Activated CD8-positive, alpha-beta memory T cell treated with anti-CD3 and anti-CD28 coated beads, Interleukin-2, amount 10 ng/mL, durations not matched to agents 7 days and 5 days (primary cell): Measurements from ENCODE around the gene ZMYM2. TPM values are rescaled to one million over a fixed set of nuclear protein-coding genes. Genes with fewer than 3 reads are reported as not detected.

Experiments used
- ATAC-seq: fragments of 150-1000 bp; cut with Tn5 transposase; one replicate; pipeline ENCODE4 v1.10.0; 2021; ENCODE audit warnings: moderate library complexity
- CTCF ChIA-PET: fragments of 350-600 bp; sonication (Branson Sonifier 250); formaldehyde crosslinking; loops from one replicate; lab custom pipeline; 2021; ENCODE audit warnings: antibody characterized with exemption; lab: Charles Lee
- DNase-seq: peaks from one replicate; pipeline ENCODE4 v3.0.0-alpha.2; 2020
- H3K27ac Mint-ChIP-seq: one replicate; pipeline ENCODE4 v1.8.0; 2021; ENCODE audit warnings: mild to moderate bottlenecking, mixed read lengths
- H3K27me3 Mint-ChIP-seq: one replicate; pipeline ENCODE4 v1.8.0; 2021; ENCODE audit warnings: mixed read lengths
- H3K36me3 Mint-ChIP-seq: one replicate; pipeline ENCODE4 v1.8.0; 2021; ENCODE audit warnings: mild to moderate bottlenecking, mixed read lengths
- H3K4me1 Mint-ChIP-seq: one replicate; pipeline ENCODE4 v1.8.0; 2021; ENCODE audit warnings: mixed read lengths
- H3K4me3 Mint-ChIP-seq: one replicate; pipeline ENCODE4 v1.8.0; 2021; ENCODE audit warnings: mild to moderate bottlenecking, moderate library complexity, mixed read lengths
- H3K9me3 Mint-ChIP-seq: one replicate; pipeline ENCODE4 v1.8.0; 2022; ENCODE audit warnings: low read depth, mixed read lengths
- total RNA-seq, 2 experiments: library from RNA; stranded (reverse); gene quantifications; one replicate each; pipeline ENCODE4 v1.2.3, GENCODE V29; 2021

The ZMYM2 gene
- total RNA-seq, 2 experiments from 2014 or later, result 51.6 to 67.6 TPM

DNA sequence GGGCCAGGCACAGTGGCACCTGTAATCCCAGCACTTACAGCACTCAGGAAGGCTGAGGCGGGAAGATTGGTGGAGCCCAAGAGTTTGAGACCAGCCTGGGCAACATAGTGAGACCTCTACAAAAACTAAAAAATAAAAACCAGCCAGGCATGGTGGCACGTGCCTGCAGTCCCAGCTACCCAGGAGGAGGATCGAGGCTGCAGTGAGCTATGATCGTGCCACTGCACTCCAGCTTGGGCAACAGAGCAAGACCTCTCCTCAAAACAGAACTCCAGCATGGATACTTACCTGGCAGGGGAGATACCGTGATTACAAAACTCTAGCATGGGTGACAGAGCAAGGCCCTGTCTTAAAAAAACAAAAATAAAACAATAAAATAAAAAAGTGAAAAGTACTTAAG lies 107.0 kb downstream of the ZMYM2 start:
- no peaks in the 10 kb centered on the region for H3K9me3 Mint-ChIP-seq
- ATAC-seq (no peak), DNase-seq (no peak)
- no peak overlapping the region for H3K27ac Mint-ChIP-seq
- no peak overlapping the region for H3K4me3 Mint-ChIP-seq
- no peaks in the 10 kb centered on the region for H3K27me3 Mint-ChIP-seq
- peaks cover 3% of the 10 kb centered on the region for H3K4me1 Mint-ChIP-seq
- H3K36me3 Mint-ChIP-seq, result peaks cover 28% of the 10 kb centered on the region
- CTCF ChIA-PET, result no interaction called here

DNA sequence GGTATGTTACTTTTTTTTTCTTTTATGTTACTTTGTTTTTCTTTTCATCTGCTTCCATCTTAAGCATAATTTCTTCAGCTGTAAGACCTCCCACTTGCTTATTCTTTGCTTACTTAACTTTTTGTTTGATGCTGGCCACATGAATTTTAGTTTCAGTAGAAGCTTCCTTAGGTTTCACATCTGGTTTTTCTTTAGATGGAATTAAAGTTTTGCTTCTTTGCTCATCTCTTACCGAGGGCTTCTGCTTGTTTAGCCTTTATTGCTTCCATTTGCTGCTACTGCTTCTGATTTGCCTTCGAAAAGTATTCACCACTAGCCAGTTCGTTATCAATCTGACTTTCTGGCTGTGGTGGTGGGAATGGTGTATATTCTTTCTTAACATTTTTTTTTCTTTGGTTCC lies 111.4 kb downstream of the ZMYM2 start:
- H3K27me3 Mint-ChIP-seq, result no peaks in the 10 kb centered on the region
- DNase-seq (no peak), ATAC-seq (no peak)
- CTCF ChIA-PET, result interaction anchor here (1.1 kb wide), 1 partner anchor 58 kb away, joined by 4 read pairs; no protein-coding TSS in a partner anchor
- no peak overlapping the region for H3K4me3 Mint-ChIP-seq
- no peaks in the 10 kb centered on the region for H3K4me1 Mint-ChIP-seq
- H3K36me3 Mint-ChIP-seq, result peaks cover 38% of the 10 kb centered on the region
- no peak overlapping the region for H3K27ac Mint-ChIP-seq
- H3K9me3 Mint-ChIP-seq, result no peaks in the 10 kb centered on the region

DNA sequence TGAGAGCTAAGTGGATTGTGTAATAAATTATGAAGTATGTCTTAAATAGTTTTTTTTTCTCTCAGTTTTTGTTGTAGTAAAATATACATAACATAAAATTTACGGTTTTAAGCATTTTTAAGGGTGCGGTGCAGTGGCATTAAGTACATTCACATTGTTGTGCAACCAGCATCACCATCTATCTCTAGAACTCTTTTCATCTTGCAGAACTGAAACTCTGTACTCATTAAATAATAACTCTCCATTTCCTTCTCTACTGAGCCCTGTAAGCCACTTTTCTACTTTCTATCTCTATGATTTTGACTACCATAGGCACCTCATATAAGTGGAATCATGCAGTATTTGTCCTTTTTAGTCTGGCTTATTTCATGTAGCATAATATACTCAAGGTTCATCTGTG lies 115.2 kb downstream of the ZMYM2 start:
- Mint-ChIP-seq H3K36me3 (peaks cover 27% of the 10 kb centered on the region), H3K27ac (no peak overlapping the region), H3K4me3 (no peak overlapping the region), H3K27me3 (no peaks in the 10 kb centered on the region), H3K4me1 (no peaks in the 10 kb centered on the region), H3K9me3 (no peaks in the 10 kb centered on the region)
- no peak for ATAC-seq
- CTCF ChIA-PET, result interaction anchor here (1.0 kb wide), 1 partner anchor 70 kb away, joined by 3 read pairs; no protein-coding TSS in a partner anchor
- no peak for DNase-seq

DNA sequence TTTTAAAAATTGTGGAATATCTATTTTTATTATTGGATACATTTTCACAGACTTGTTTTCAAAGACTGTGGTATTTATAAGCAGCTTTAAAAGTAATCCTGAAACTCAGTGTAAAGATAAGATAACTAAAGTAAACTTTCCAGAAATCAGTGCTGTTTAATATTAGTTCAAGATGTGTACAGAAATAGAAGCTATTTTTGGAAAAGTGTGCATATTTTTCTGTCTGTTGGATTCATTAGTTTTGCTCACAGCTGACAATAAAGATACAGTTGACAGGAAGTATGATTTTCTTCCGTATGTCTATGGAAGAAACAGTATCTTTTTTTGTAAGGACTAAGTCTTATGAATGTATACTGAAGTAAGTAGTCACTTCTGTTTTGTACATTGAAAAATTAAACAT lies 116.4 kb downstream of the ZMYM2 start:
- no peaks in the 10 kb centered on the region for H3K9me3 Mint-ChIP-seq
- no peak overlapping the region for H3K4me3 Mint-ChIP-seq
- H3K27ac Mint-ChIP-seq, result no peak overlapping the region
- CTCF ChIA-PET, result no interaction called here
- no peak for DNase-seq
- H3K27me3 Mint-ChIP-seq, result no peaks in the 10 kb centered on the region
- peaks cover 27% of the 10 kb centered on the region for H3K36me3 Mint-ChIP-seq
- ATAC-seq, result no peak
- no peaks in the 10 kb centered on the region for H3K4me1 Mint-ChIP-seq

DNA sequence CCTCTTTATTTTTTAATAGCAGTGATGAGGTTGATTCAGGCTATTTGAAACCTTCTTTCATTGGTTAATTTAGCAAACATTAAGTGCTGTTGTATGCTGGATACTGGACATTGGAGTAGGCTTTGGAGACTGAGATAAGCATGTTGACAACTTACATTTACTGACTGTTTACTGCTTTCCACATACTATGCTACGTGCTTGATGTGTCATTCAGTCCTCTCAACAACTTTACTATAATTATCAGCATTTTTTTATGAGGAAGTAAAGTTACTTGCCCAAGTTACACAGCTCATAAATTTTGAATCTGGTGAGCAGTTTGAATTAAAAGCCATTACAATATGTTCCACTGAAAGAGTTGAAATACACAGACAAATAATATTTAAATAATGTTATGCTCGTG lies 118.6 kb downstream of the ZMYM2 start:
- Mint-ChIP-seq H3K9me3 (no peaks in the 10 kb centered on the region), H3K27ac (no peak overlapping the region), H3K27me3 (no peaks in the 10 kb centered on the region), H3K4me1 (no peaks in the 10 kb centered on the region), H3K4me3 (no peak overlapping the region), H3K36me3 (peaks cover 15% of the 10 kb centered on the region)
- DNase-seq (no peak), ATAC-seq (no peak)
- CTCF ChIA-PET, result no interaction called here

DNA sequence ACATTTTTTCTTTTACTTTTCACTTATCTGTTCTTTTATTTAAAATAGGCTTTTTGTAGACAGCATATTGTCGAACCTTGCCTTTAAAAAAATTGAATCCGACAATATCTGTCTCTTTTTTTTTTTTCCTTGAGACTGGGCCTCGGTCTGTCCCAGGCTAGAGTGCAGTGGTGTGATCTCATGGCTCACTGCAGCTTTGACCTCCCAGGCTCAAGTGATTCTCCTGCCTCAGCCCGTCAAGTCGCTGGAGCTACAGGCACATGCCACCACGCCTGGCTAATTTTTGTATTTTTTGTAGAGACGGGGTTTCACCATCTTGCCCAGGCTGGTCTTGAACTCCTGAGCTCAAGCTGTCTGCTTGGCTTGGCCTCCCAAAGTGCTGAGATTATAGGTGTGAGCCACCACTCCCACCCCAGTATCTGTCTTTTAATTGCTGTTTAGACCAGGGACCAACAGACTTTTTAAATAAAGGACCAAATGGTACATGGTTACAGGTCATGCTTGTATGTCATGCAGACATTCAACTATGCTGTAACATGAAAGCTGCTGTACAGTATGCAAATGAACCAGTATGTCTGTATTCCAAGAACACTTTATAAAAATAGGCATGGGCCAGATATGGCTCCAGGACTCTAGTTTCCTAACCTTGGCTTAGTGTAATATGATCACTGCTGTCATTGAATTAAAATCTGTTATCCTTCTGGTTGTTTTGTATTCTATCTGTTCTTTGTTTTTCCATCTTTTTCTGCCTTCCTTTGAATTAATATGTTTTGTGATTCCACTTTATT lies 122.0 kb downstream of the ZMYM2 start:
- H3K4me1 Mint-ChIP-seq, result no peaks in the 10 kb centered on the region
- CTCF ChIA-PET, result no interaction called here
- H3K9me3 Mint-ChIP-seq, result no peaks in the 10 kb centered on the region
- no peak for ATAC-seq
- no peak for DNase-seq
- no peak overlapping the region for H3K27ac Mint-ChIP-seq
- H3K4me3 Mint-ChIP-seq, result no peak overlapping the region
- H3K36me3 Mint-ChIP-seq, result peaks cover 18% of the 10 kb centered on the region
- H3K27me3 Mint-ChIP-seq, result no peaks in the 10 kb centered on the region

DNA sequence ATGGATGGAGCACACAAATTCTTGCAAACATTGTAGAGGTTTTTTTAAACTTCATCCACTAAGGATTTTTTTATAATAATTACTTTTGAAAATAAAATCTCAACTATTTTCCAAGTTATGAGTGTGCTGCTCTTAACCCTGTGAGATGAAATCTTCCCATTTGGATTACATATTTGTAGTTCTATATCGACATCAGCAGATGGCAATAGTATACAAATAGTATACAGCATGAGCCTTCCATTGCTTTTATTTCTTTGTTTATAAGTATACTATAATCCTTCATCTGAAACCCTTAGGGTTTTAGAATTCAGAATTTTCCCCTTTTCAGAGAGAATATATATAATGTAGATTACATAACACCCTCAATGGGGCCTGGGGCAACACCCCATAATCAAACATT lies 131.8 kb downstream of the ZMYM2 start:
- H3K36me3 Mint-ChIP-seq, result peaks cover 2% of the 10 kb centered on the region
- ATAC-seq, result no peak
- peaks cover 4% of the 10 kb centered on the region for H3K27me3 Mint-ChIP-seq
- H3K4me3 Mint-ChIP-seq, result no peak overlapping the region
- H3K9me3 Mint-ChIP-seq, result no peaks in the 10 kb centered on the region
- no peaks in the 10 kb centered on the region for H3K4me1 Mint-ChIP-seq
- H3K27ac Mint-ChIP-seq, result no peak overlapping the region
- no peak for DNase-seq
- CTCF ChIA-PET, result interaction anchor here (0.8 kb wide), 1 partner anchor 72 kb away, joined by 4 read pairs; no protein-coding TSS in a partner anchor

DNA sequence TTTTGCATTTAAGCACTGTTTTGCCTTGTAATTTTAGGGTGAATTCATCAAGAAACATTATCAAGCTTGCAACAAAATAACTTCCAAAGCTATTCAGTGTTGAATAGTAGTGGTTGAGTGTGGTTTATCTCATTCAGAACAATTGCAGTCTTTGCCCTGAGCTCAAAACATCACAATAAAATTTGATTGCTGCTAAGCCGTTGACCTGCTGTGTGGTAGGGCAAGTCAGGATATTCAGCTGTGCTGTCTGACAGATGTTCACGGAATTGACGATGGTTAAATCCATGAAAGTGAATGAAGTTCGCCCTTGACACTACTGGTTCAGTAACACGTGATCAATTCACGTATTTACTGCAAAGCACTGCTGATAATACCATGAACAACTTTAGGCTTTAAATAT lies 135.4 kb downstream of the ZMYM2 start:
- Mint-ChIP-seq H3K4me1 (no peaks in the 10 kb centered on the region), H3K27me3 (peaks cover 24% of the 10 kb centered on the region), H3K4me3 (no peak overlapping the region), H3K9me3 (no peaks in the 10 kb centered on the region), H3K36me3 (no peaks in the 10 kb centered on the region), H3K27ac (no peak overlapping the region)
- ATAC-seq, result no peak
- no peak for DNase-seq
- CTCF ChIA-PET, result no interaction called here

DNA sequence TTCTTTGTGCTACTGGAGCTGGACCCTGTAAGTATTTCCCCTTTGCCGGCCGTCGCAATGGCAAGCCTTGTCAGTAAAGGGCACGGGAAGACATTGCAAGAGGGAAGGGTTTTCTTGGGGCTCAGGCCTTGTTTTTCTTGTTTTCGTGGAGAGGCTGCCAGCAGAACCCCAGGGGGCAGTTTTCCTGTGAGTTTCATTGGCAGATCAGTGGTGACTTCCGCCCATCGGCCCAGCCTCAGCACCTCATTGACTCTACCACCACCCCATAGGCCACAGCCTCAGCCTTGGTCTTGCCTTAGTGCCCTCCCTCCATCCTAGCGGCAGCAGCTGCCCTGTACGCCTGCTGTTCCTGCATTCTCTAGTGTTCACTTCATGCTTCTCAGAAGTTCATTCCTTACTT lies 140.8 kb downstream of the ZMYM2 start:
- Mint-ChIP-seq H3K4me3 (no peak overlapping the region), H3K9me3 (no peaks in the 10 kb centered on the region), H3K4me1 (no peaks in the 10 kb centered on the region), H3K27ac (no peak overlapping the region), H3K36me3 (no peaks in the 10 kb centered on the region), H3K27me3 (peaks cover 59% of the 10 kb centered on the region)
- DNase-seq (no peak), ATAC-seq (no peak)
- CTCF ChIA-PET, result interaction anchor here (2.2 kb wide), 1 partner anchor 28 kb away, joined by 6 read pairs; no protein-coding TSS in a partner anchor

DNA sequence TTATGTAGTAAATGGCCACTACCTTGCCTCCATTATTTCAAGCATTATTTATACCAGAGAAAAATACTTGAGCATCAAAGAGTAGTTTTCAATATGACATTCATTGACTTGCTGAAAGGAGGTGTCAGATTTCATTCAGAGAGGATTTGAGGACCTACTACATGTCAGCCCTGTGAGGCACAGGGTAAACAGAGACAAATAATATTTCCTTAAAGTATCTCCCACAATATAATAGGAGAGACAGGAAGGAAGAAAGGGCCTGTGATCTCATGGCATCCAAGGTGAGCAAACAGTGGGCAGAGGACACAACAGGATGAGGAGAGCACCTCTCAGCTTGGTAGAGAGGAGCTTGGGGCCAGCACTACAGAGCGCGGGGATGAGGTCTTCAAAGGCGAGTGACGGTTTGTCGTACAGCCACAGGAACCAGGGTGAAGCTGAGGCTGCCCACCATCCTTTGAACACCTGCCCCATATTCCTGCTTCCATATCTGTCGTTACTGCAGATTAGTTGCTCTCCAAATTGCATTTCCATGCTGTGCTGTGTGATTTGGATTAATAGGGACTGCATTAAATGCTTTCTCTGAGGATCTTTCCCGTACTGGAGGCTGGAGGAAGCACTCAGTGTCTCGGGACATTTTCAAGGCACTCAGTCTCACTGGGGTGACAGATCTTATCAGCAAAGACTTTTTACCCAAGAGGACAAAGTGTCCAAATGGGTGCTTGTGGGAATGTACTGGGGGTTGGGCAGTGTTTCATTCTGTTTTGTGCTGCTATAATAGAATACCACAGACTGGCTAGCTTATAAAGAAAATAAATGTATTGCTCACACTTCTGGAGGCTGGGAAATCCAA lies 143.2 kb downstream of the ZMYM2 start:
- no peaks in the 10 kb centered on the region for H3K36me3 Mint-ChIP-seq
- no peak for DNase-seq
- H3K27ac Mint-ChIP-seq, result no peak overlapping the region
- H3K27me3 Mint-ChIP-seq, result peaks cover 63% of the 10 kb centered on the region
- CTCF ChIA-PET, result interaction anchor here (0.6 to 2.2 kb wide), 2 partner anchors 26 to 83 kb away, joined by 3 to 6 read pairs; no protein-coding TSS in a partner anchor
- no peaks in the 10 kb centered on the region for H3K4me1 Mint-ChIP-seq
- H3K9me3 Mint-ChIP-seq, result no peaks in the 10 kb centered on the region
- no peak overlapping the region for H3K4me3 Mint-ChIP-seq
- no peak for ATAC-seq

DNA sequence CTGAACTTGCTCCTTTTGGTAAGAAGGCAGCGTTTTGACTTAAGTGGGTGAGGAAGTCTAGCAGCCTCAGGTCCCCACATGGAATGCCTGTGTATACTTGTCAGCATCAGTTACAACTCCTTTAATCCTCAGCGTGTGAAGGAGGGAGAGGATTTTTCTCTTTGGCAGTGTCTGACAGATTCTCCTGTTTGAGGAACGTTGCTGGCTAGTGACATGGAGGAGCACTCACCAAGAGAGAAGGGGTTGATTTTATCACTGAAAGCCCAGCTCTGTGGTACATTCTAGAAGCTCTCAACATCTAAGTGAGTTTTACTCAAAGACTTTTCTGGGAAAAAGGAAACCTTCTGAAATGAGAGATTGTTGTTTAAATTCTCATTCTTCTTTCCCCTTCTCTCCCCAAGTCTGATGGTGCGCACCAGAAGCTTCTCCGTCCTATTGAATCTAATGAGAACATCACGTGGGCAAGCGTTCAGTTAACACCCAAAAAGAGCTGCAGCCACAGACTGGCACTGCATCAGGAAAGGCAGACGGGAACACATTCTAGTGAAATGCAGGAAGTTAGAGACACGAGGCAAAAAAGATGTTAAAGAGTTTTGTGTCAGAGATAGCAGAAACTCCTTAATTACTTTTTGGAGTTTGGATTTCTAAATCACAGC lies 144.1 kb downstream of the ZMYM2 start:
- H3K36me3 Mint-ChIP-seq, result no peaks in the 10 kb centered on the region
- DNase-seq, result no peak
- H3K27me3 Mint-ChIP-seq, result peaks cover 68% of the 10 kb centered on the region
- no peaks in the 10 kb centered on the region for H3K4me1 Mint-ChIP-seq
- no peaks in the 10 kb centered on the region for H3K9me3 Mint-ChIP-seq
- H3K27ac Mint-ChIP-seq, result no peak overlapping the region
- CTCF ChIA-PET, result interaction anchor here (0.6 to 0.9 kb wide), 3 partner anchors 26 to 308 kb away, joined by 3 to 4 read pairs (median 3); no protein-coding TSS in a partner anchor
- H3K4me3 Mint-ChIP-seq, result no peak overlapping the region
- no peak for ATAC-seq

DNA sequence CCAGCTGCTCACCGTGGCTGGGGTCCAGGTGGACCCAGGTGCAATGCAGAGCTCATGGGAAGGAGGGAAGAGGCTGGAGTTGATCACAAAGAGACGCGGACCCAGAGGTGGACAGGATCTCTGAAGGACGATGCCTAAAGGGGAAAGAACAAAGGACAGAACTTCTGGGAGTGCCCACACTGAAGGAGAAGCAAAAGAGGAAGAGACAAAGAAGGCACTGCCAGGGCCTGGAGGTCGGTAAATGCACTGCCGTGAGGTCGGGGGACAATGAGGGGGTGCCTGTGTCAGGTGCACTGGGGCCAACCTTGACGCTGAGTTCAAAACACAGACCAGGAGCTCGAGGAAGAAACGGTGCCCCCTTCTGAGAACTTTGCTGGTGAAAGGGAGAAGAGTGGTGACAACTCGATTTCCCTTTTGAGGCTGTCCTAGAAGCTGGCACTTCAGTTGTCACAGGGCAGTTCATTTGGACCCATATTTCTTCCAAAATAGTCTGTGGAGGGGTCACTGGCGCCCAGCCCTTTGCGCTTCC lies 146.7 kb downstream of the ZMYM2 start:
- CTCF ChIA-PET, result no interaction called here
- ATAC-seq (no peak), DNase-seq (no peak)
- Mint-ChIP-seq H3K27me3 (peaks cover 49% of the 10 kb centered on the region), H3K9me3 (no peaks in the 10 kb centered on the region), H3K36me3 (no peaks in the 10 kb centered on the region), H3K4me3 (no peak overlapping the region), H3K27ac (no peak overlapping the region), H3K4me1 (no peaks in the 10 kb centered on the region)

DNA sequence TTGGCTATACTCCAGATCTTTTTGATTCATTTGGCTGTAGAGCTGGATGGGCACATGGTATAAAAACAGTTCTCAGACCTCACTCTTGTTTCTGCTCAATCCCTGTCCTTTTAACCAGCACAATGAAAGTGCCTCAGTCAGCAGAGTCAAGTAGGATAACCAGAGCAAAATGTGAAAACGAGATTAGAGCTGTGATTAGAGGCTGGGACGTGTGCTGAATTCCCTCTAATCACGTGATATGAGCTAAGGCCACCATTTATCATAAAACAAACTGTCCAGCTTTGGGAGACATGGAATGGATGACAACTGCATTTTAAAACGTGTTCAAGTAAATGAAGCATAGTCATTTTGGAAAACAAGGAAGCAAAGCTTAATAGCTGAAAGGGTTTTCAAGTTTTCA lies 148.2 kb downstream of the ZMYM2 start:
- CTCF ChIA-PET, result no interaction called here
- no peaks in the 10 kb centered on the region for H3K9me3 Mint-ChIP-seq

More for the DNA sequence above, 148.2 kb downstream of the ZMYM2 start:
- no peaks in the 10 kb centered on the region for H3K4me1 Mint-ChIP-seq
- H3K4me3 Mint-ChIP-seq, result no peak overlapping the region
- no peak for ATAC-seq
- no peak overlapping the region for H3K27ac Mint-ChIP-seq
- H3K36me3 Mint-ChIP-seq, result no peaks in the 10 kb centered on the region
- peaks cover 38% of the 10 kb centered on the region for H3K27me3 Mint-ChIP-seq
- DNase-seq, result no peak
